HG03060 (cell line): Measurements from ENCODE around the gene TLL1.

Experiments
- ATAC-seq: cut with Tn5 transposase; IDR thresholded peaks from one replicate; pipeline ENCODE4 v1.9.1; 2021; ENCODE audit warnings: low read depth, moderate number of reproducible peaks; ENCODE audit not compliant: unreplicated experiment

Gene TLL1

GRCh38 chr4:165879641-165880040 lies 6.6 kb downstream of the TLL1 start:
- no peak for ATAC-seq

- ATAC-seq, result no peak
These were observed 21.1 kb downstream of the TLL1 start for GRCh38 chr4:165894159-165894558.

- ATAC-seq, result no peak
These were observed 32.5 kb downstream of the TLL1 start for GRCh38 chr4:165905405-165906027.

DNA sequence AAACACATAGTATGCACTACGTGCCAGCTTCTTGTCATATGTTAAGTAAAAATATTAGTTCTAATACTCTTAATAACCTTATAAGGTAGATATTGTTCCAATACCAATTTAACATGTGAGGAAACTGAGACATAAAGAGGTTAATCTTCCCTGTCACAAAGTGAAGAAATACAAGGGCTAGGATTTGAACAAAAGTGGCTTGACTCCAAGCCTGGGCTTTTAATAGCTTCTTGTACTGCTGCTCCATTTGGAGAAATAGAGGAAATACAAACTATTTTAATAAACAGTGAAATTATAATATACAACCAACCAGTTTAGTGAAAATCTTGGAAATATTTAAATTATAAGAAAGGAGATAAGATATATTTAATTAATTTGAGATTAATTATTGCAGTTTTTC lies 33.2 kb downstream of the TLL1 start:
- ATAC-seq, result no peak

GRCh38 chr4:165909947-165910346 lies 36.9 kb downstream of the TLL1 start:
- ATAC-seq, result no peak

GRCh38 chr4:165915215-165915614 lies 42.2 kb downstream of the TLL1 start:
- no peak for ATAC-seq

- no peak for ATAC-seq
These were observed 48.5 kb downstream of the TLL1 start for GRCh38 chr4:165921546-165921945.

DNA sequence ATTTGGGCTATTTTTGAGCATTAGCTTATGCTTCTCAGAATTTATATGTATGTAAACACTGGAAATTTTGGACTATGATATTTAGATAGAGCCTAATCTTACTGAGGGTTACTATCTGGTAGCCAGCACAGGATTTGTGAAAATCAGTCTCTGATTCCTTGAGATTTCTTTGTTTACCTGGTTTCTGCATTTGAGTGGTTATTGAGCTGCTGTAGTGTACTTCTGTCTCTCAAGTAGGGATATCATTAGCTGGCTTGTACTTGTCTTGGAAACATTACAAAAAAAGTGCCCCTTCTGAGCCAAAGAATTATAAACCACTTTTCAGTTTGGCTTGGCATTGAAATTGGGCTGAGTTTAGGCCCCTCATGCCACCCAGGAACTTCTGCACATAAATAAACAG lies 49.7 kb downstream of the TLL1 start:
- no peak for ATAC-seq

- no peak for ATAC-seq
These were observed 53.3 kb downstream of the TLL1 start for GRCh38 chr4:165926307-165926706.

GRCh38 chr4:165927366-165927765 lies 54.3 kb downstream of the TLL1 start:
- no peak for ATAC-seq

DNA sequence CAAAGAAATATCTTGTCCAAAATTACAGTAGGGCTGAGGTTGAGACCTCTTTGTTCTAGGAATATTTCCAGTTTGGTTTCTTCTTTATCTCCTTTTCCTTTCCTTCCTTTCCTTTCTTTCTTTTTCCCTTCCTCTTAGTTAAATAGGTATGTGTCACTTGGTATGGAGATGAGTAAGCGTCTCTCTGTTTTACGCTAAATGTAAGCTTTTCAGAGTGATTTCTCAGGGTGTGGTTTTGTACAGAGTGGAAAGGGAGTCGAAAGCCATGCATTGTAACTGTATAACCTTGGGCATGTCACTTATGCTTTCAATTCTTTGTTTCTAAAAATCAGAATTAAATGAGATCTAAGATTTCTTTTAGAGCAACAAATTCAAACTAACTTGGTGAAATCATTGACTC lies 54.8 kb downstream of the TLL1 start:
- no peak for ATAC-seq

DNA sequence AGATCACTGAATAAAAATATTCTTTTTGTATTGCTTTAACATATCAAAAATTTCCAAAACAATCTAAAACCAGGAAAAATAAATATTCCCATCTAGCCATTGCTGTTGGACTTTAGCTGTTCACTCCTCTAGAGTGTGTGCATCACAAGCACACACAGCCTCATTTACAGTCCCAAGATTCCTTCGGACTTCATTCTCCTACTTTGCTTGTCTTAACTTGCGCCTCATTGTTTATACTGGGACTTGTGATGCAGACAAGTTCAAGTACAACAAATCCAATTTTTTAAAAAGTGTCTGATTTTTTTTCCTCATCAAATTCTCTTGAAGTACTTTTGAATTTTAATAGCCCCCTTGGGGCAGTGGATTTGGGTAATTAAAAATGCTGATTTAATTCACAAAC lies 55.6 kb downstream of the TLL1 start:
- no peak for ATAC-seq

- no peak for ATAC-seq
These were observed 56.6 kb downstream of the TLL1 start for GRCh38 chr4:165929662-165930061.

DNA sequence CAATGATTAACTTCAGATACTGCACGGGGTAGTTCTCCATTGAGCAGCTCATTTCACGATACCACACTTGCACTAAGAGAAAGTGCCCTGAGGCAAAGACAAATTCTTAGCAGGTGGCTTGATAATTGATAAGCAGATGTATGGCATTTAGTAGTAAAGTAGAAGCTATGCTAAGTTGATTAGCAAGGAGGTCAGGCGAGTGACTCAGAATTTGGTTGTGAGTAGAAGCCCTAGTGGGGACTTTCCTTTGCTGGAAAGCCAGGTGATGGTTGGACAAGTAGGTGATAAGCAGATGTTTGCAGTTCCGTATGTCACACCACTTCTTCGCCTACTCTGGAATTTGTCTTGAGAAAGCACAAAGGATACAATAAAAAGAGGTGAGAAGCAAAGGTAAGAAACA lies 58.7 kb downstream of the TLL1 start:
- ATAC-seq, result no peak

DNA sequence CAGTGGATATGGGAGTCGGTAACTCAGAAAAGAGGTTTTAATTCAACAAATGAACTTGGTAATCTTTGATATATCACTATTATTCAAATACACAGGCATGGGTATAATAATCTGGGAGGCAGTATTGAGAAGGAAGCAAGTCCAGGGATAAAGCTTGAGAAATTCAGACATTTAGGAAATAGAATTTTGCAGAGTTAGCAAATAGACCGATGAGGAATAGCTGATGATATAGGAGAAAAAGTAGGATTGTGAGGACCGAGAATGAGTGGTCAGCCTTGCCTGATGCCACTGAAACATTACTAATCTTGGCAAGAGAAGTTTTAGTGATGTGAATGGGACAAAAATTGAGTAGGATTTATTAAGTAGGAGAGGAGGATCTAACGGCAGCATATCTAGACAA lies 71.9 kb downstream of the TLL1 start:
- no peak for ATAC-seq

DNA sequence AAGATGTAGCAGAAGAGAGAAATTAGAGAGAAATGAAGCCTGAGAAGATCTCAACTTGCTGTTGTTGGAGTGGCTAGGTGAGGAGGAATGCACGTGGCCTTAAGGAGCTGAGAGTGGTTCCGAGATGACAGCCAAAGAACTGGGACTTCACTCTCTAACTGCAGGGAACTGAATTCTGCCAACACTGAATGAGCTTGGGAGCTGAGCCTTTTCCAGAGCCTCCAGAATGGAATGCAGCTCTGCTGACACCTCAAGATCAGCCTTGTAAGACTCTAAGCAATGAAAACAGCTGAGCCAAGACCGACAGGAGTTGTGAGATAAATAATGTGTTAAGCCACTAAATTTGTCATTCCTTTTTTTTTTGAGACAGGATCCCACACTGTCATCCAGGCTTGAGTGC lies 73.0 kb downstream of the TLL1 start:
- no peak for ATAC-seq

DNA sequence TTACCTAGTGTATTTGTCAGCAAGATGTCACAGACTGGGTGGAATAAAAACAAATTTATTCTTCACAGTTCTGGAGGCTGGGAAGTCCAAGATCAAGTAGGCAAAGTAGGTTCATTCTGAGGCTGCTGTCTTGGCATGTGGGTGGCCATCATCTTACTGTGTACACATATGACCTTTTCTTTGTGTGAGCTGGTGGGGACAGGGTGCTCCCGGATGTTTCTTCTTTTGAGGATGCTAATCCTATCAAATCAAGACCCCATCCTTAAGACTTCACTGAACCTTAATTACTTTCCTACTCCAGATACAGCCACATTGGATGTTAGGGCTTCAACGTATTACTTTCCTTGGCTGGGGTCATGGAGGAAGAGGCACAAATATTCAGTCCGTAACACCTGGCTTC lies 74.0 kb downstream of the TLL1 start:
- ATAC-seq, result no peak

GRCh38 chr4:165953181-165953580 lies 80.1 kb downstream of the TLL1 start:
- ATAC-seq, result no peak

DNA sequence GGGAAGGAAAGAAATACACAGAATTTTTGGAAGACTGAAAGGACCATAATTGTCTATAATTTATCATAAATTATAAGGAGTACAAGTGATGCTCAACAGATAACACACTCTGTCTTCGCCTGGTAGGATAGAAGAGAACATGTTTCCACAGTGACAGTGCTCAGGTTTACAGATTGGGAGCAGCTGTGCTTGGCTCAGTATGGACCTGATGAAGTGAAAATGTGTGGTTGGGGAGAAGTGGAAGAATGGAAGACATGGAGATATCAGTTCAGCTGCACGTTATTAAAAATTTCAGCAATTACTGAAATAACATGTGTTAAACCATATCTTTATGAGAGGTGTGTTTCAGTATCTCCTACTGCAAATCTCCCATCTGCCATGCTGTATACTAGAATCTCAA lies 90.6 kb downstream of the TLL1 start:
- ATAC-seq, result no peak

- no peak for ATAC-seq
These were observed 91.6 kb downstream of the TLL1 start for GRCh38 chr4:165964591-165964990.

GRCh38 chr4:165965503-165965902 lies 92.5 kb downstream of the TLL1 start:
- no peak for ATAC-seq

DNA sequence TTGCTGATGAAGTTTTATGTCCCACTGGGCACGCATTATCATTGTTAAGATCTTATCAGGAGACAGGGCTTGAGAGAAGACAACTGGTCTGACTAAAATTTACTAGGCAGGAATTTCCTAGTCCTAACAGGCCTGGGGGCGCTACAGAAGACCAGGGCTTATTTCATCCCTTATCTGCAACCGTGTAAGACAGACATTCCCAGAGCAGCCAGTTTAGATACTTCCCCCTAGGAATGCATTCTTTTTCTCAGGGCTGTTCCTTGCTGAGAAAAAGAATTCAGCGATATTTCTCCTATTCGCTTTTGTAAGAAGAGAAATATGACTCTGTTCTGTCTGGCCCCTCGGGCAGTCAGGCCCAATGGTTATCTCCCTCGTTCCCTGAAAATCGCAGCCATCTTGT lies 93.8 kb downstream of the TLL1 start:
- no peak for ATAC-seq

- ATAC-seq, result no peak
These were observed 94.4 kb downstream of the TLL1 start for GRCh38 chr4:165967486-165967885.
